HG02610 (cell line): Measurements from ENCODE around the gene FAM3D.
"Not testable (repeated sequence)": the region's sequence is repeated elsewhere in the genome, so short reads cannot be mapped to it uniquely, and the experiment has no call there.

ENCODE experiments used
- ATAC-seq: cut with Tn5 transposase; IDR thresholded peaks from one replicate; pipeline ENCODE4 v1.9.1; 2021; ENCODE audit warnings: mild to moderate bottlenecking, moderate library complexity; ENCODE audit not compliant: unreplicated experiment

FAM3D gene, protein sequence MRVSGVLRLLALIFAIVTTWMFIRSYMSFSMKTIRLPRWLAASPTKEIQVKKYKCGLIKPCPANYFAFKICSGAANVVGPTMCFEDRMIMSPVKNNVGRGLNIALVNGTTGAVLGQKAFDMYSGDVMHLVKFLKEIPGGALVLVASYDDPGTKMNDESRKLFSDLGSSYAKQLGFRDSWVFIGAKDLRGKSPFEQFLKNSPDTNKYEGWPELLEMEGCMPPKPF

DNA sequence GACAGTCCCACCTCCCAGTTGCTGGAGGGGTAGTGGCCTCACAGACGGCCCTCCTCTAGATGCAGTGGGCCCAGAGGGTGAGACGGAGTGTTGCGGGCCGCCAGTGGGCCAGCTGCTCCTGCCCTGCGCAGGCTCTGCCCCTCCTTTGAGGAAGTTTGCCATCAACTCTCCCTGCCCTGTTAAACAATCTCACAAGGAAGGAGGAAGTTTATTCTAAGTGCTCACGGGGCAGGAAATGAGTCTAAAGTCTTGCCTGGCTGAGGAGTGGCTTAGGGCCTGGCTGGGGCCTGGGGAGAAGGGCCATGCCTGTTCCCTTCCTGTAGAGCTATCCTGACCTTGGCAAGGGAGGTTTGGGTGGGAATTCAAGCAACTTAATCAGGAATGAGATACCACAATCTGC, at the start of gene FAM3D:
Gene FAM3D (minus strand): TSS at position 92 of the 400 bp plus-strand sequence. CDS start 11,211 bp downstream, outside the sequence.
- ATAC-seq, result no peak

- ATAC-seq, result no peak
Observed at GRCh38 chr3:58713715-58714401, 47.3 kb upstream of the FAM3D start.

GRCh38 chr3:58711871-58712270, 45.3 kb upstream of the FAM3D start:
- no peak for ATAC-seq

DNA sequence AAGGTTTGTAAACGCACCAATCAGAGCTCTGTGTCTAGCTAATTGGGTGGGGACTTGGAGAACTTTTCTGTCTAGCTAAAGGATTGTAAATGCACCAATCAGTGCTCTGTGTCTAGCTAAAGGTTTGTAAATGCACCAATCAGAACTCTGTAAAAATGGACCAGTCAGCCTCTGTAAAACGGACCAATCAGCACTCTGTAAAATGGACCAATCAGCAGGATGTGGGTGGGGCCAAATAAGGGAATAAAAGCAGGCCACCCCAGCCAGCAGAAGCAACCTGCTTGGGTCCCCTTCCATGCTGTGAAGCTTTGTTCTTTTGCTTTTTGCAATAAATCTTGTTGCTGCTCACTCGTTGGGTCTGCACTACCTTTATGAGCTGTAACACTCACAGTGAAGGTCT, 42.4 kb upstream of the FAM3D start:
- not testable (repeated sequence) for ATAC-seq

DNA sequence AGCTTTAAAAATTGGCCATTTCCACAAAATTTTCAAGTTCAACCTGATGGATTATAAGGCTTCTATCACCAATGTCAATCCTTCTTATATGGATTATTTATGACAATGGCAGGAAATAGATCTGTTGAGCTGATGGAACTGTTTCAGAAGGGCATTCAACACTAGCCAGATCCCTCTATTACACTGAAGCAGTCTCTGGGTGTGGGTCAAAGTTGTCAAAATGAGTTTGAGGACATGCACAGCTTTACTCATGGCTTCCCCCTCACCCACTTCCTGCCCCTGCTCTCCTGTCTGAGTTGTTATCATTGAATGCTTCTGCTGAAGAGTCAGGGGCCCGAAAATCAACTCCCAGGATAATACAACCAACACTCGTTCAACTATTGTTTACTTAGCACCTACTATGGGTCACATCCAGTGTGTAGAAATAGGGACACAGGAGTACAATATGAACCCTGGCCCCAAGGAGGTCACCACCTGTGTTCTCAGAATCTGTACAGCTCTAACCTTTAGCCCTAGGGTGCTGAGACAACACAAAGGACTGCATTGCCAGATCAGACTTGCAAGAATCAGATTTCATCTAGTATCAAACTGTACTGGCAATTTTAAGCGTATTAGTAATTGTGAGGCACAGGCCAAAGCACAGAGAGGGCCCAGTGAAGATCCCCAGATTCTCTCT, 41.7 kb upstream of the FAM3D start:
- ATAC-seq, result no peak

- ATAC-seq, result no peak
Observed at GRCh38 chr3:58707390-58707930, 40.9 kb upstream of the FAM3D start.

DNA sequence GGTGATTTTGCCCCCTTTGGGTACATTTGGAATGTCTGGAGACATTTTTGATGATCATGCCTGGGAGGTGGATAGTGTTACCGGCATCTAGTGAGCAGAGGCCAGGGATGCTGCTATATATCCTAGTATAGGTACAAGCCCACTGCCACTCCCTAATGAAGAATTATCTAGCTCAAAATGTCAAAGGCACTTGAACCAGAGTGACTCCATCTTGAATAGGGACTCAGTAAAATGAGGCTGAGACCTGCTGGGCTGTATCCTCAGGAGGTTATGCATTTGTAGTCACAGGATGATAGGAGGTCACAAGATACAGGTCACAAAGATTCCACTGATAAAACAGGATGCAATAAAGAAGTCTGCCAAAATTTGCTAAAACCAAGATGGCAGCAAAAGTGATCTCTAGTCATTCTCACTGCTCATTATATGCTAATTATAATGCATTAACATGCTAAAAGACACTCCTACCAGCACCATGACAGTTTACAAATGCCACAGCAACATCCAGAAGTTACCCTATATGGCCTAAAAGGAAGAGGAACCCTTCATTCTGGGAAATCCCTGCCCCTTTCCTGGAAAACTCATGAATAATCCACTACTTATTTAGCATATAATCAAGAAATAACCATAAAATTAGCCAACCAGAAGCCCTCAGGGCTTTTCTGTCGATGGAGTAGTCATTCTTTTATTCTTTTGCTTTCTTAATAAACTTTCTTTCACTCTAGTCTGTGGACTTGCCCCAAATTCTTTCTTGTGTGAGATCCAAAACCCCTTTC, 40.0 kb upstream of the FAM3D start:
- no peak for ATAC-seq

DNA sequence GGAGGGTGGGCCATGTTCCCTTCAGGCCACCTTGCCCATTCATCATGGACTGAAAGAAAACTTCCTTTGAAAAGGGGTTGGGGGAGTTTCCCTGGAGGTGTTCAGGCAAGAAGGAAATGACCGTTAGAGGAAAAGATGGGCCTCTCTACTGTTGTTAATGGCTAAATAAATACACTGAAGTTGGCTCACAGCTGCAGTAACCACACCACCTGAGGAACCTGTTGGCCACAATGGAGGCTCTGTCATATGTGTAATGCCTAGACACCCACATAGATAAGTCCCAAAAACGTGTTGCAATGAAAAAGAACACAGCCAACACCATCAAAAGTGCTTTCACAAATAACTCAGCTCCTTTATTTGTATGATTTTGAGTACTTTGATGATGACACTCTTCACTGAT, 38.2 kb upstream of the FAM3D start:
- ATAC-seq, result no peak

GRCh38 chr3:58704304-58704703, 37.7 kb upstream of the FAM3D start:
- ATAC-seq, result not testable (repeated sequence)

- ATAC-seq, result no peak
Observed at GRCh38 chr3:58698246-58698645, 31.7 kb upstream of the FAM3D start.

DNA sequence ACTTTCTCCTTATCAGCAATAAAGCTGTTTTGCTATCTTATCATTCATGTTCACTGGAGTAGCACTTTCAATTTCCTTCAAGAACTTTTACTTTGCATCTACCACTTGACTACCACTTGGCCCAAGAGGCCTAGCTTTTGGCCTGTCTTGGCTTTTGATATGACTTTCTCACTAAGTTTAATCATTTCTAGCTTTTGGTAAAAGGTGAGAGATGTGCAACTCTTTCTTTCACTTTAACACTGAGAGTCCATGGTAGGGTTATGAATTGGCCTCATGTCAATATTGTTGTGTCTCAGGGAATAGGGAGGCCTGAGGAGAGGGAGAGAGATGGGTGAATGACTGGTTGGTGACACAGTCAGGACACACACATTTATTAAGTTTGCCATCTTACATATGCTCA, 31.0 kb upstream of the FAM3D start:
- ATAC-seq, result peak; percentile 57

DNA sequence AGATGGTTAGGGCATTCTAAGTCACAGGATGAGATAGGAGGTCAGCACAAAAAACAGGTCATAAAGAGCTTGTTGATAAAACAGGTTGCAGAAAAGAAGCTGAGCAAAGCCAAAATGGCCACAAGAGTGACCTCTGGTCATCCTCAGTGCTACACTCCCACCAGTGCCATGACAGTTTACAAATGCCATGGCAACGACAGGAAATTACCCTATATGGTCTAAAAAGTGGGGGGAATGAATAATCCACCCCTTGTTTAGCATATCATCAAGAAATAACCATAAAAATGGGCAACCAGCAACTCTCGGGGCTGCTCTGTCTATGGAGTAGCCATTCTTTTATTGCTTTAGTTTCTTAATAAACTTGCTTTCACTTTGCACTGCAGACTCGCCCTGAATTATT, 30.2 kb upstream of the FAM3D start:
- not testable (repeated sequence) for ATAC-seq

DNA sequence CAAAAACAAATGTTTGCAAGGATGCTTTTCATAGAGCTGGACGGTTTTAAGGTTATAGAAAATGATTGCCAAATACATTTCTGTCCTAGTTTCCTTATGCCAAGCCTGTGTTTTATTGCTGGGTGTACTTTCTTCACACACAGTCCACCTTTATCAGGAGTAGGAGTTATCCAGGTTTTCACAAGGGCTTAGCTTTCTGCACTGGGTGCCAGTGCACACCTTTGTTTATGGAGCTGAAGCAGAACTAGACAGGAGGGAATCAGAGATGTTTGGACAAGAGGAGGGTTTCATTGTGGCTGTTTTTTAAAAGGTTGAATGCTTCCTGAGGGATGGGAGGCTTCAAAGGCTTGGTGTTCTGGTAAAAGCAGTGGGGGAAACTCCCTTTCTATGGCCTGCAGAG, 29.5 kb upstream of the FAM3D start:
- no peak for ATAC-seq

- not testable (repeated sequence) for ATAC-seq
Observed at GRCh38 chr3:58695284-58695683, 28.7 kb upstream of the FAM3D start.

GRCh38 chr3:58693940-58694850, 27.6 kb upstream of the FAM3D start:
- ATAC-seq, result no peak

GRCh38 chr3:58692484-58692883, 25.9 kb upstream of the FAM3D start:
- ATAC-seq, result no peak

- ATAC-seq, result no peak
Observed at GRCh38 chr3:58691997-58692396, 25.4 kb upstream of the FAM3D start.

DNA sequence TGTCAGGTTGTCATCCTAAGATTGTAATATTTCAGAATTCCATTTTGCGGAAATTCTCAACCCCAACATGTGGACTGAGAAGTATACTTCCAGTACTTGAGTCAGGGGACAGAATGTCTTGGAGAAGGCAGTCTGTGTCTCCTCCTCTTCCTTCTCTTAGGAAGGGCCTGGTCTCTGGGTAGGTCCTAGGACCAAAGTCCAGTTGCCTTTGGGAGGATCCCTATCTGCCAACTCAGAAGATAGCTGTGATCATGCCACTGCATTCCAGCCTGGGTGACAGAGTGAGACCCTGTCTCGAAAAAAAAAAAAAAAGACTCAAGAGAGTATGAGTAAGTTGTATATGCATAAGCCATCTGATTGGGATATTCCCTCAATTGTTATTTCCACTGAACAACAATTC, 23.9 kb upstream of the FAM3D start:
- ATAC-seq, result no peak

GRCh38 chr3:58688574-58688973, 22.0 kb upstream of the FAM3D start:
- no peak for ATAC-seq

GRCh38 chr3:58686847-58687246, 20.3 kb upstream of the FAM3D start:
- ATAC-seq, result no peak
